Fibroblast of the aortic adventitia (primary cell): Measurements from ENCODE around the gene CGB2. TPM values are rescaled to one million over a fixed set of nuclear protein-coding genes. Genes with fewer than 3 reads are reported as not detected.
"Not testable (repeated sequence)": the region's sequence is repeated elsewhere in the genome, so short reads cannot be mapped to it uniquely, and the experiment has no call there.

Source experiments
- DNase-seq: peaks from one replicate; pipeline ENCODE4 v3.0.0-alpha.2; 2010; ENCODE audit warnings: low read depth
- H3K4me3 ChIP-seq: 2 replicates; pipeline ENCODE4 v1.5.1; 2011; ENCODE audit warnings: low read depth, mild to moderate bottlenecking, control low read depth, low read length, moderate library complexity
- total RNA-seq: library from RNA; depleted of rRNA; stranded (reverse); fragments of >200 nt; gene quantifications from 2 replicates; pipeline ENCODE4 v1.2.3, GENCODE V29; 2012; ENCODE audit warnings: low replicate concordance
- TF ChIP-seq, protein P1 (sequence below): IDR thresholded peaks from 2 replicates; pipeline ENCODE4 v1.5.1; 2011; ENCODE audit warnings: mild to moderate bottlenecking, low read length, control low read depth, inconsistent platforms; ENCODE audit not compliant: insufficient read depth

CGB2 gene
- not detected in 2 replicates for total RNA-seq

DNA sequence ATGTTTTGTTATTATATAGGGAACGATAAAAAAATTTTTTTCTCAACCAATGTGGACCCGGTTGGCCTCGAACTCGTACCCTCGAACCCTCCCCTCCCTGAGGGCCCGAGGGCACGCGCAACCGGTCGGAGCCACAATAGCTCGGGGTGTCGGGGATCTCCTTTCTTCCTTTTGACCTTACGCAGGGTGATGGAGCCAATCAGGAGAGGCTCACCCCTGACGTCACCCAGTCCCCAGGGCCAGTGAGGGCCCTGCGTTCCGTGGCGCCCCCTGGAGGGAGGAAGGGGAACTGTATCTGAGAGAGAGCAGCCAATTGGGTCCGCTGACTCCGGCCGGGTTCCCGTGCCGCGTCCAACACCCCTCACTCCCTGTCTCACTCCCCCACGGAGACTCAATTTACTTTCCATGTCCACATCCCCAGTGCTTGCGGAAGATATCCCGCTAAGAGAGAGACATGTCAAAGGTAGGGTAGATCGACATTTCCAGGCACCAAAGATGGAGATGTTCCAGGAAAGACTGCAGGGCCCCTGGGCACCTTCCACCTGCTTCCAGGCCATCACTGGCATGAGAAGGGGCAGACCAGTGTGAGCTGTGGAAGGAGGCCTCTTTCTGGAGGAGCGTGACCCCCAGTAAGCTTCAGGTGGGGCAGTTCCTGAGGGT is at the start of gene CGB2:
Gene CGB2 (plus strand): TSS at position 249 of the 660 bp plus-strand sequence. CDS start 206 bp downstream, at position 455.
- TF ChIP-seq, protein P1, sequence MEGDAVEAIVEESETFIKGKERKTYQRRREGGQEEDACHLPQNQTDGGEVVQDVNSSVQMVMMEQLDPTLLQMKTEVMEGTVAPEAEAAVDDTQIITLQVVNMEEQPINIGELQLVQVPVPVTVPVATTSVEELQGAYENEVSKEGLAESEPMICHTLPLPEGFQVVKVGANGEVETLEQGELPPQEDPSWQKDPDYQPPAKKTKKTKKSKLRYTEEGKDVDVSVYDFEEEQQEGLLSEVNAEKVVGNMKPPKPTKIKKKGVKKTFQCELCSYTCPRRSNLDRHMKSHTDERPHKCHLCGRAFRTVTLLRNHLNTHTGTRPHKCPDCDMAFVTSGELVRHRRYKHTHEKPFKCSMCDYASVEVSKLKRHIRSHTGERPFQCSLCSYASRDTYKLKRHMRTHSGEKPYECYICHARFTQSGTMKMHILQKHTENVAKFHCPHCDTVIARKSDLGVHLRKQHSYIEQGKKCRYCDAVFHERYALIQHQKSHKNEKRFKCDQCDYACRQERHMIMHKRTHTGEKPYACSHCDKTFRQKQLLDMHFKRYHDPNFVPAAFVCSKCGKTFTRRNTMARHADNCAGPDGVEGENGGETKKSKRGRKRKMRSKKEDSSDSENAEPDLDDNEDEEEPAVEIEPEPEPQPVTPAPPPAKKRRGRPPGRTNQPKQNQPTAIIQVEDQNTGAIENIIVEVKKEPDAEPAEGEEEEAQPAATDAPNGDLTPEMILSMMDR = peak; percentile 31
- H3K4me3 ChIP-seq, DNase-seq: not testable (repeated sequence)

DNA sequence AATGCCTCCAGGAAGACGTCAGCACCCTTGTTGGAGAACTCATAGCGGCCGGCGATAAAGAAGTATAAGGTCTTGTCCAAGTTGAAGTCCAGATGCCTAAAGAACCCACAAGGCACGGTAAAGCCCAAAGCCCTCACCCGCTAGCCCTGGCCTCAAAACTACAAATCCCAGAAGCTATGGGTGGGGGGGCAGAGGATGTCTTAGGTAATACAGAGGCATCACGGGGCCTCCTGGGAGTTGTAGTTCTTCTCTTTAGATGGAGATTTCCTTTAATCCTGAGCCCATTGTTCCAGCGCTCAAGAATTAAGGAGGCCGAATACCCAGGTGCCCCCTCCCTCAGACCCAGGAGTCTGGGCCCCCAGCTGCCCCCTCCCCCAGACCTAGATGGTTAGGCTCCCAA is 49.4 kb upstream of the CGB2 start:
- H3K4me3 ChIP-seq = no peak overlapping the region
- DNase-seq = no peak
- TF ChIP-seq, protein P1 = no peak

DNA sequence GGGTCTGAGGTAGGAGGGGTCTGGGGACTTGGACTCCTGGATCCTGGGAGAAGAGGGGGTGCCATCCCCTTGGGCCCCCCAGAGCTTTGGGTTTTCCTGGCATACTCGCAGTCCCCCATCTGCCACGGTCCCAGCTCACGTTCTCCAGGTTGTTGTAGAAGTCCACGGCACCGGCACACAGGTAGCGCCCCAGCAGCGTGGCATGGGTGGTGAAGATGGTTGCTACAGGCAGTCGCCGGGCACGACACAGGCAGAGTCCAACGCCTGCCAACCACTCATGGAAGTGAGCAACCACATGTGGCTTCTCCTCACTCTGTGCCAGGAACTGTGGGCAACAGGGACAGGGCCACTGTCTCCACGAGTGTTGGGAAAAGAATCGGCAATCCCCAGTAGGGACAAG is 46.0 kb upstream of the CGB2 start:
- no peak for DNase-seq
- TF ChIP-seq, protein P1 = no peak

DNA sequence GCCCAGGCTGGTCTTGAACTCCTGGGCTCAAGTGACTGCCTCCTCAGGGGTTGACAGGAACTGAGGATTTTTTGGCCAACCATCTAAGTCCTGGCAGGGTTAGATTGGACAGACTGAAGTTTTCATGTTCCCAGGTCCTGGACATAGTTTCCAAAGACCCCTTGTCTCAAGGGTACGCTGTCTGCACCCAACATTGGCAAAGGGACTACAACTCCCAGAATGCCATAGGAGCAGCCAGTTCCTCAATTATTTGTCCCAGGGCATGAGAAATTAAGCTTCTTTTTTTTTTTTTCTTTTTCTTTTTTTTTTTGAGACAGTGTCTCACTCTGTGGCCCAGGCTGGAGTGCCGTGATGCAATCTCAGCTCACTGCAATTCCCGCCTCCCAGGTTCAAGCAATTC is 45.5 kb upstream of the CGB2 start:
- H3K4me3 ChIP-seq = no peak overlapping the region
- TF ChIP-seq, protein P1 = no peak
- DNase-seq = no peak

More for the DNA sequence above, 46.0 kb upstream of the CGB2 start:
- no peak overlapping the region for H3K4me3 ChIP-seq

DNA sequence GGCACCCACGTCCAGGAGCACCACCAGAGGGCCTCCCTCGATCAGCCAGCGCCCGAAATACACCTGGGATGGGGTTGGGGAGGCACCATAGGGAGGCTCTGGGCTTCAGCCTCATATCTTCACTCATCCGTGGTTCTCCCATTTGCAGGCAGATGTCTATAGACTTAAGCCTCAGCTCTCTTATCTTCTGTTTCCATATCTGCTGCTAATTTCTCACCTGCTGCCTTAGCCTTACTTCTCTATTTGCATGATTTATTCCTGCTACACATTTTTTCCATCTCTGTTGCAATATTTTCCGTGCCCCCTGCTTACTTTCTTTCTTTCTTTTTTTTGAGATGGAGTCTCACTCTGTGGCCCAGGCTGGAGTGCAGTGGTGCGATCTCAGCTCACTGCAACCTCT is 44.4 kb upstream of the CGB2 start:
- DNase-seq = no peak
- no peak overlapping the region for H3K4me3 ChIP-seq
- TF ChIP-seq, protein P1 = no peak

DNA sequence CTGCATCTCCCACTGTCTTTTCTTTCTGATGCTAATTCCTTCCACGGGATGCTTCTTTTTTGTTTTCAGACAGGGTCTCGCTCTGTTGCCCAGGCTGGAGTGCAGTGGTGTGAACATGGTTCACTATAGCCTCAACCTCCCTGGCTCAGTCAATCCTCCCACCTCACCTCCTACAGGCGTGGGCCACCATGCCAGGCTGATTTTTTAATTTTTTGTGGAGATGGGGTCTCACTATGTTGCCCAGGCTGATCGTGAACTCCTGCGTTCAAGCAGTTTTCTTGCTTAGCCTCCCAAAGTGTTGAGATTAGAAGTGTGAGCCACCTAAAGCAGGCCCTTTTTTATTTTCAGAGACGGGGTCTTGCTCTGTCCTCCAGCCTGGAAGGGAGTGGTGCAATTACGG is 43.4 kb upstream of the CGB2 start:
- DNase-seq = no peak
- H3K4me3 ChIP-seq = no peak overlapping the region
- TF ChIP-seq, protein P1 = no peak

DNA sequence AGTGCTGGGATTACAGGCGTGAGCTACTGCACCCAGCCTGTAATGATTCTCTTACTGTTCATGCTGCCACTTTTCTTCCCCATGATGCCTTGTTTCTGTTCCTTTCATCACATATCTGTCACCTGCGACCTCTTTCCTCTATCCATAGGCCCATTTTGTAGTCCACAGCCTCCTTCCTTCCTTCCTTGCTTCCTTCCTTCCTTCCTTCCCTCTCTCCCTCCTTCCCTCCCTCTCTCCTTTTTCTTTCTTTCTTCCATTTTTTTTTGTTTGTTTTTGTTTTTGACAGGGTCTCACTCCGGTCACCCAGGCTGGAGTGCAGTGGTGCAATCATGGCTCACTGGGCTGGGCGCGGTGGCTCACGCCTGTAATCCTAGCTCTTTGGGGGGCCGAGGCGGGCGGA is 42.8 kb upstream of the CGB2 start:
- TF ChIP-seq, protein P1 = no peak
- no peak overlapping the region for H3K4me3 ChIP-seq
- DNase-seq = no peak
